ENCODE measurements around the gene PDZRN3. TPM values are rescaled to one million over a fixed set of nuclear protein-coding genes. Genes with fewer than 3 reads are reported as not detected.
A peak's percentile ranks its signal among the peaks of the same experiment; 100 is the strongest.

PDZRN3 gene
- total and polyA plus RNA-seq, 11 donors, result 30.2 to 163 (median 76.7) TPM

GRCh38 chr3:73432023-73432705 is 192.6 kb downstream of the PDZRN3 start:
- Histone ChIP-seq H3K9me3 (no peaks in the 10 kb centered on the region), H3K4me1 (peaks cover 0 to 49% (median 13%) of the 10 kb centered on the region in 12 donors), H3K4me3 (no peak overlapping the region), H3K27me3 (no peaks in the 10 kb centered on the region), H3K27ac (peak overlapping the region in 1 of 12 donors; percentile 21), H3K36me3 (no peaks in the 10 kb centered on the region)
- 50 to 60% (median 54%) methylated on average over 9 of the region's 9 CpGs for WGBS, 4 donors
- DNase-seq, result no peak
- intact Hi-C loops (cut with DNase I), result loop anchor here in 6 of 10 donors (2.0 to 5.0 kb wide), 3 partner anchors 315 to 330 kb away; no protein-coding TSS in a partner anchor
- peak in 1 of 4 donors; percentile 47 for ATAC-seq
- TF ChIP-seq POLR2A (IDR thresholded peaks at IDR 0.05), result no peak
- TF ChIP-seq, protein P1, sequence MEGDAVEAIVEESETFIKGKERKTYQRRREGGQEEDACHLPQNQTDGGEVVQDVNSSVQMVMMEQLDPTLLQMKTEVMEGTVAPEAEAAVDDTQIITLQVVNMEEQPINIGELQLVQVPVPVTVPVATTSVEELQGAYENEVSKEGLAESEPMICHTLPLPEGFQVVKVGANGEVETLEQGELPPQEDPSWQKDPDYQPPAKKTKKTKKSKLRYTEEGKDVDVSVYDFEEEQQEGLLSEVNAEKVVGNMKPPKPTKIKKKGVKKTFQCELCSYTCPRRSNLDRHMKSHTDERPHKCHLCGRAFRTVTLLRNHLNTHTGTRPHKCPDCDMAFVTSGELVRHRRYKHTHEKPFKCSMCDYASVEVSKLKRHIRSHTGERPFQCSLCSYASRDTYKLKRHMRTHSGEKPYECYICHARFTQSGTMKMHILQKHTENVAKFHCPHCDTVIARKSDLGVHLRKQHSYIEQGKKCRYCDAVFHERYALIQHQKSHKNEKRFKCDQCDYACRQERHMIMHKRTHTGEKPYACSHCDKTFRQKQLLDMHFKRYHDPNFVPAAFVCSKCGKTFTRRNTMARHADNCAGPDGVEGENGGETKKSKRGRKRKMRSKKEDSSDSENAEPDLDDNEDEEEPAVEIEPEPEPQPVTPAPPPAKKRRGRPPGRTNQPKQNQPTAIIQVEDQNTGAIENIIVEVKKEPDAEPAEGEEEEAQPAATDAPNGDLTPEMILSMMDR (IDR thresholded peaks at IDR 0.05), result peak; percentile 49 to 76 (median 65)

DNA sequence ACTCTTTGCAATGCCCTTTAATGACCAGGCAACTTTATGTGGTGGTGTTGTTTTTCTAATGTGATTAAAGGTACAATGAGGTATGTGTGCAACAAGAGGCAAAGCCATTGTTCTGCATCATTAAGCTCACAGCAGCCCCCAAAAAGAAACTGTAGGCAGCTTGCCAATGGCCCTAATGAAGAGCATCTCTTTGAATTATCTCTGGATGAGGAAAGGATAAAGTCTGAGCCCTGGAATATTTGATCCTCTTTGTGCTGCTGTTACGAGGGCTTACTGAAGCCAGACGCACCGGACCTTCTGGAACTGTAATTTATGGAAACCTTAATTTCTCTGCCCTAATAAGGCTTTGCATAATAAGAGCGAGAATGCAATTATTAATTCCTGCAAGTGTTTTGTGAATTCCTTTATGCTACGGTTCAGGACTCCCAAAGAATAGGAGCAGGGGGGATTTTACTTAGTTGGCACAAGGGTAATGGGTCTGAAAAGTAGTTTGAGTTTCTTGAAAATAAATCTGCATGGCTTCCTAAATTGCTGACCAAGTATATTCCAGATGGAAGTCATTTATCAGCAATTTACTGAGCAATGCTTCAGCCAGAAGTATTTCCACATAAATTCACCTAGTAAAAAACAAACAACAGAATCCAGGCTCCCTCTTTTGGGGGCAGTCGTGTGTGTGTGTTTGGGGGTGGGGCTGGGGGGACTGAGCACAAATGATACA is 193.4 kb downstream of the PDZRN3 start:
- no peak overlapping the region for H3K4me3 ChIP-seq
- peak overlapping the region in 1 of 12 donors; percentile 21 for H3K27ac ChIP-seq
- H3K9me3 ChIP-seq, result no peaks in the 10 kb centered on the region
- TF ChIP-seq, protein P1 (IDR thresholded peaks at IDR 0.05), result no peak
- no peak for TF ChIP-seq POLR2A (IDR thresholded peaks at IDR 0.05)
- ATAC-seq, result no peak
- no peak for DNase-seq
- intact Hi-C loops (cut with DNase I), result loop anchor here in 5 of 10 donors (2.0 to 5.0 kb wide), 3 partner anchors 314 to 329 kb away; no protein-coding TSS in a partner anchor
- peaks cover 0 to 56% (median 19%) of the 10 kb centered on the region in 12 donors for H3K4me1 ChIP-seq
- no peaks in the 10 kb centered on the region for H3K27me3 ChIP-seq
- H3K36me3 ChIP-seq, result no peaks in the 10 kb centered on the region
- WGBS, 4 donors, result 69 to 80% (median 76%) methylated on average over 6 of the region's 6 CpGs

DNA sequence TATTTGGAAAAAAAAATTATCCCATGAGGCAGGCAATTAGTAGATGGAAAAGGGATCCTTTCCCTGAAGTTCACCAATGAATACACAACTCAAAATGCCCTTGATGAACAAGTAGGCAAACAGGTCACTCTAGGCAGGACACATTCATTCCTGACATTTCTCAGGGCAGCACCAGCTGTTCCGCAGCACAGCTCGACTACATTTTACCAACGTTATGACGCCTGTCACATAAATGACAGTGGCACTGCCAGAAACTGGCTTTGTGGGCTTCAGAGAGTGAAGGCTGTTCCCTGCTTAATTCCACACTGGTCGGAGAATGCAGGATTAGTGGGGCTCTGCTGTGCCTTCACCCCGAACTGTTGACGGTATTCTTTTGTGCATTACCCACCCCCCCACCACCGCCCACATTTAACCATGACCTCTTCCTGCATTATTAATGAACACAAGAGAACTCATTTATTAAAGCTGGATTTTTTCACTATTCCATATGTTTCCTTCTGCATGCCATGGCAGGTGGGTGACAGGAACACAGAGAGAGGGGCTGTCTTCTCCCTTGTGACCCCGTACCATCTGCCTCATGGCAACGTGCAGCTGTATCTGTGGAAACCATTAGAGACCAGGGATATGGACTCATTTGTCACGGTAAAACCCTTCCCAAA is 197.6 kb downstream of the PDZRN3 start:
- peak overlapping the region in 11 of 12 donors; percentile 8 to 75 (median 68) for H3K27ac ChIP-seq
- peak; percentile 85 to 88 (median 87) for ATAC-seq

More for the DNA sequence above, 197.6 kb downstream of the PDZRN3 start:
- H3K27me3 ChIP-seq, result no peaks in the 10 kb centered on the region
- 57 to 71% (median 59%) methylated on average over 11 of the region's 11 CpGs for WGBS, 4 donors
- H3K4me1 ChIP-seq, result peaks cover 0 to 51% (median 23%) of the 10 kb centered on the region in 12 donors
- no peaks in the 10 kb centered on the region for H3K9me3 ChIP-seq
- TF ChIP-seq, protein P1 (IDR thresholded peaks at IDR 0.05), result no peak
- TF ChIP-seq POLR2A (IDR thresholded peaks at IDR 0.05), result no peak
- no peaks in the 10 kb centered on the region for H3K36me3 ChIP-seq
- H3K4me3 ChIP-seq, result no peak overlapping the region
- intact Hi-C loops (cut with DNase I), result loop anchor here in 1 of 10 donors (2.0 kb wide), 1 partner anchor 326 kb away; no protein-coding TSS in a partner anchor
- DNase-seq, result peak in 2 of 5 donors; percentile 32 to 63

Measured in heart left ventricle (tissue), 16 donors.